Measurements from ENCODE around the gene FAM236A.
"Not testable (repeated sequence)": the region's sequence is repeated elsewhere in the genome, so short reads cannot be mapped to it uniquely, and the experiment has no call there.

FAM236A gene

GRCh38 chrX:72959971-72960370, 22.0 kb downstream of the FAM236A start:
- not testable (repeated sequence) for H3K36me3 ChIP-seq (ENCODE audit: control insufficient read depth in 2 of 2, insufficient read depth in 2 of 2, low read length in 2 of 2); H3K27ac ChIP-seq (ENCODE audit: low read depth in 2 of 2, low read length in 2 of 2); H3K9me3 ChIP-seq (ENCODE audit: control insufficient read depth in 2 of 2, low read length in 2 of 2); H3K4me3 ChIP-seq (ENCODE audit: low read length in 2 of 2); H3K4me1 ChIP-seq (ENCODE audit: control insufficient read depth in 2 of 2, insufficient read depth in 2 of 2, low read length in 2 of 2); H3K9ac ChIP-seq (ENCODE audit: low read depth in 1 of 2, low read length in 2 of 2); H3K27me3 ChIP-seq (ENCODE audit: control insufficient read depth in 2 of 2, insufficient read depth in 2 of 2, low read length in 2 of 2)

GRCh38 chrX:72971859-72972258, 33.9 kb downstream of the FAM236A start:
- H3K27me3 ChIP-seq (ENCODE audit: control insufficient read depth in 2 of 2, insufficient read depth in 2 of 2, low read length in 2 of 2); H3K4me1 ChIP-seq (ENCODE audit: control insufficient read depth in 2 of 2, insufficient read depth in 2 of 2, low read length in 2 of 2); H3K9me3 ChIP-seq (ENCODE audit: control insufficient read depth in 2 of 2, low read length in 2 of 2); H3K27ac ChIP-seq (ENCODE audit: low read depth in 2 of 2, low read length in 2 of 2); H3K9ac ChIP-seq (ENCODE audit: low read depth in 1 of 2, low read length in 2 of 2); H3K36me3 ChIP-seq (ENCODE audit: control insufficient read depth in 2 of 2, insufficient read depth in 2 of 2, low read length in 2 of 2); H3K4me3 ChIP-seq (ENCODE audit: low read length in 2 of 2): not testable (repeated sequence)

- H3K4me3 ChIP-seq (ENCODE audit: low read length in 2 of 2); H3K4me1 ChIP-seq (ENCODE audit: control insufficient read depth in 2 of 2, insufficient read depth in 2 of 2, low read length in 2 of 2); H3K27ac ChIP-seq (ENCODE audit: low read depth in 2 of 2, low read length in 2 of 2); H3K36me3 ChIP-seq (ENCODE audit: control insufficient read depth in 2 of 2, insufficient read depth in 2 of 2, low read length in 2 of 2); H3K9ac ChIP-seq (ENCODE audit: low read depth in 1 of 2, low read length in 2 of 2); H3K27me3 ChIP-seq (ENCODE audit: control insufficient read depth in 2 of 2, insufficient read depth in 2 of 2, low read length in 2 of 2); H3K9me3 ChIP-seq (ENCODE audit: control insufficient read depth in 2 of 2, low read length in 2 of 2): not testable (repeated sequence)
Observed at GRCh38 chrX:72974885-72975284, 36.9 kb downstream of the FAM236A start.

GRCh38 chrX:72980894-72981469, 43.0 kb downstream of the FAM236A start:
- H3K36me3 ChIP-seq (ENCODE audit: control insufficient read depth in 2 of 2, insufficient read depth in 2 of 2, low read length in 2 of 2); H3K4me3 ChIP-seq (ENCODE audit: low read length in 2 of 2); H3K9ac ChIP-seq (ENCODE audit: low read depth in 1 of 2, low read length in 2 of 2); H3K9me3 ChIP-seq (ENCODE audit: control insufficient read depth in 2 of 2, low read length in 2 of 2); H3K27ac ChIP-seq (ENCODE audit: low read depth in 2 of 2, low read length in 2 of 2); H3K27me3 ChIP-seq (ENCODE audit: control insufficient read depth in 2 of 2, insufficient read depth in 2 of 2, low read length in 2 of 2); H3K4me1 ChIP-seq (ENCODE audit: control insufficient read depth in 2 of 2, insufficient read depth in 2 of 2, low read length in 2 of 2): not testable (repeated sequence)

Data from mucosa of rectum (tissue), 2 donors.